K562 (cell line): ENCODE results near the gene KIAA1614. TPM values are rescaled to one million over a fixed set of nuclear protein-coding genes. Genes with fewer than 3 reads are reported as not detected.

Source experiments
- ATAC-seq: fragments of 200-7000 bp; cut with Tn5 transposase; 3 replicates; pipeline ENCODE4 v1.9.1; 2020; ENCODE audit warnings: moderate library complexity
- BruUV-seq: library from RNA; stranded (reverse); fragments of 400-500 nt; replicated peaks from 2 replicates; lab custom pipeline; 2021; lab: Mats Ljungman, UMichigan
- CTCF ChIA-PET: fragments of 300-600 bp; formaldehyde crosslinking; extraction: SDS; loops from one replicate; lab custom pipeline; 2021; ENCODE audit warnings: low intra/inter-chr PET ratio; lab: Yijun Ruan, JAX
- POLR2A ChIA-PET: fragments of 300-600, 350-650 bp; sonication (Branson Sonifier 250); formaldehyde crosslinking; extraction: SDS; loops from one replicate; lab custom pipeline; 2021; ENCODE audit warnings: antibody characterized with exemption, inconsistent platforms; lab: Yijun Ruan, JAX
- DNase-seq, 4 experiments: peaks; one replicate each; pipeline versions ENCODE4 v3.0.0 to v3.0.0-alpha.2; 2011 to 2018; ENCODE audit warnings: low spot score in 3 of 4, mixed read lengths in 3 of 4; ENCODE audit errors: extremely low read depth in 1 of 4
- FAIRE-seq: peaks from 2 replicates; lab custom pipeline; 2011; peaks lifted over from hg19 to GRCh38; lab: Jason Lieb, UNC
- H2AFZ ChIP-seq: 2 replicates; pipeline ENCODE4 v1.6.0; 2011; ENCODE audit warnings: low read depth, low read length, control low read depth, inconsistent platforms
- H3K27ac ChIP-seq: fragments of 200-600 bp; 3 replicates; pipeline ENCODE4 v1.8.0; 2011; ENCODE audit warnings: low read depth, mild to moderate bottlenecking, control low read depth, inconsistent platforms, low read length, moderate library complexity, mixed read lengths; ENCODE audit errors: extremely low read depth
- H3K27me3 ChIP-seq, 2 experiments: fragments of 300-600 bp in 1 of 2; 2 replicates in 1 of 2; 3 replicates in 1 of 2; pipeline versions ENCODE4 v1.6.0 to v1.8.0; 2011; ENCODE audit warnings: inconsistent platforms in 2 of 2, low read length in 2 of 2, mild to moderate bottlenecking in 1 of 2, mixed read lengths in 1 of 2, moderate library complexity in 1 of 2; ENCODE audit not compliant: control insufficient read depth in 2 of 2, insufficient read depth in 2 of 2
- H3K36me3 ChIP-seq: fragments of 300-600 bp; 3 replicates; pipeline ENCODE4 v1.8.0; 2011; ENCODE audit warnings: mild to moderate bottlenecking, low read length, inconsistent platforms; ENCODE audit not compliant: control insufficient read depth, insufficient read depth
- H3K4me1 ChIP-seq, 2 experiments: fragments of 200-600 bp in 1 of 2; replicated peaks in 1 of 2; 2 replicates in 1 of 2; 3 replicates in 1 of 2; pipeline versions ENCODE4 v1.5.1 to v1.8.0; 2011; ENCODE audit warnings: inconsistent platforms in 2 of 2, low read length in 2 of 2, mild to moderate bottlenecking in 1 of 2, mixed read lengths in 1 of 2, moderate library complexity in 1 of 2; ENCODE audit not compliant: control insufficient read depth in 2 of 2, insufficient read depth in 2 of 2
- H3K4me2 ChIP-seq: 2 replicates; pipeline ENCODE4 v1.6.1; 2011; ENCODE audit warnings: low read length, control low read depth, inconsistent platforms, mixed read lengths; ENCODE audit not compliant: insufficient read depth
- H3K4me3 ChIP-seq: fragments of 200-600 bp; sonication (generic), shearing (Covaris generic); 2 replicates; pipeline ENCODE4 v1.5.1; 2016; ENCODE audit warnings: control low read depth, inconsistent platforms
- H3K79me2 ChIP-seq: fragments of 200-600 bp; 3 replicates; pipeline ENCODE4 v1.8.0; 2011; ENCODE audit warnings: low read length, inconsistent platforms; ENCODE audit not compliant: control insufficient read depth, insufficient read depth
- H3K9ac ChIP-seq, 2 experiments: 2 replicates each; pipeline versions ENCODE4 v1.6.0 to v1.6.1; 2011; ENCODE audit warnings: low read depth in 2 of 2, low read length in 2 of 2, control low read depth in 1 of 2, inconsistent platforms in 1 of 2, mild to moderate bottlenecking in 1 of 2, mixed read lengths in 1 of 2; ENCODE audit not compliant: insufficient read depth in 1 of 2
- H3K9me1 ChIP-seq: one replicate; pipeline ENCODE4 v1.6.0; 2011; ENCODE audit warnings: inconsistent platforms, mild to moderate bottlenecking, low read length, moderate library complexity; ENCODE audit not compliant: control insufficient read depth, insufficient read depth
- H3K9me3 ChIP-seq: replicated peaks from 2 replicates; pipeline ENCODE4 v1.5.1; 2011; ENCODE audit warnings: low read depth, low read length, inconsistent platforms; ENCODE audit not compliant: control insufficient read depth, insufficient read depth
- H4K20me1 ChIP-seq: replicated peaks from 2 replicates; pipeline ENCODE4 v1.6.1; 2011; ENCODE audit warnings: low read length, inconsistent platforms, mixed read lengths; ENCODE audit not compliant: control insufficient read depth, insufficient read depth
- EZH2 ChIP-seq: IDR thresholded peaks from 2 replicates; pipeline ENCODE4 v1.6.1; 2012; ENCODE audit warnings: low read depth, mild to moderate bottlenecking, inconsistent platforms, low read length, borderline replicate concordance
- PYGO2 ChIP-seq: fragments of 450-650 bp; IDR thresholded peaks from 2 replicates; pipeline ENCODE4 v1.6.1; 2016; ENCODE audit warnings: mild to moderate bottlenecking, missing genetic modification characterization, moderate library complexity, missing compliant biosample characterization
- ZNF384 ChIP-seq: IDR thresholded peaks from 2 replicates; pipeline ENCODE4 v1.6.1; 2012; ENCODE audit warnings: low read depth, low read length, improper control_type of control experiment
- WGBS: fragments of 100-300 bp; shearing (Covaris generic); methylation state at CpG from one replicate; pipeline ENCODE4 v1.1.6; 2016; ENCODE audit warnings: low coverage, mixed read lengths; ENCODE audit not compliant: insufficient coverage; ENCODE audit errors: missing lambda C conversion rate; 5-methylcytosine and 5-hydroxymethylcytosine counted together
- in situ Hi-C: fragments of 300-500 bp; cut with MboI; formaldehyde crosslinking; loops from 4 replicates; pipeline ENCODE4 v1.15.0; 2018; ENCODE audit warnings: inconsistent platforms, mixed read lengths
- intact Hi-C: fragments of 100-400 bp; cut with micrococcal nuclease; formaldehyde crosslinking; loops from 2 replicates; pipeline ENCODE4 v1.14.2; 2022
- polyA plus RNA-seq, 8 experiments: library from polyadenylated mRNA; depleted of rRNA in 4 of 8; stranded (reverse) in 5 of 8; unstranded in 3 of 8; fragments of >200 nt; fragmentation: Nextera tagmentation in 2 of 8; fragmentation: Illumina TruSeq in 1 of 8; extraction: Ambion mirVana in 2 of 8; extraction: Trizol in 1 of 8; gene quantifications; 2 replicates each; pipeline versions ENCODE4 v1.2.1 to v1.2.3, GENCODE V29; 2011 to 2014; ENCODE audit warnings: inconsistent platforms in 1 of 8, missing spikeins in 1 of 8
- total RNA-seq, 7 experiments: library from RNA; depleted of rRNA in 6 of 7; stranded (reverse); fragments of >200 nt in 6 of 7; fragmentation: Illumina TruSeq in 2 of 7; extraction: Trizol in 2 of 7; gene quantifications; 2 replicates each; pipeline versions ENCODE4 v1.2.1 to v1.2.3, GENCODE V29; 2011 to 2021; ENCODE audit warnings: low replicate concordance in 1 of 7
- TF ChIP-seq, protein P1 (sequence below): fragments of 450-650 bp; formaldehyde crosslinking; IDR thresholded peaks from 2 replicates; pipeline ENCODE4 v1.4.0; 2020; ENCODE audit warnings: mild to moderate bottlenecking, moderate library complexity

KIAA1614 gene
- total and polyA plus RNA-seq, 9 of the 15 experiments (the other 6 are each of a cell fraction or from before 2014, with no cell fraction given), result 0.01 to 1.1 (median 0.15) TPM; not detected in 1

DNA sequence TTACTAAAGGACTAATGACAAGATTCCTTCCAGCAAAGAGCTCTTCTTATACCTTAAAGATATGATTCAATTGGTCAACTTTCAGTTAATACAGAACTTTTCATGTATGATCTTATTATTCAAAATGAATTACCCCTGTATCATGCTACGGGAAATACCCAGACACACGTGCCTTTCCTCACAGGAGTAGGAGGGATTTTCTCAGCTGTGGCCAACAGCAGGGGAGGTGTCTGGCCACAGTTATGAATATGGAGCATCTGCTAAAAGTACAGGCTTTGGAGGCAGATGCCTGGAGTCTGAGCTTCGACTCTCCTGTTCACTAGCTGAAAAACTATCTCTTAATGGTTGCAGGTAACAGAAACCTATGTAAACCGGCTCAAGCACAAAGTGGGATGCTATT is 53.6 kb downstream of the KIAA1614 start:
- CTCF ChIA-PET, result no interaction called here

More for the DNA sequence above, 53.6 kb downstream of the KIAA1614 start:
- 84% methylated on average over 4 of the region's 4 CpGs for WGBS
- intact Hi-C loops (no loop called here), in situ Hi-C loops (no loop called here)
- Histone ChIP-seq H3K9me3 (no peaks in the 10 kb centered on the region), H2AFZ (no peak overlapping the region), H4K20me1 (peaks cover 20% of the 10 kb centered on the region), H3K36me3 (peaks cover 15% of the 10 kb centered on the region; the same call in 2 of the 3 replicates), H3K4me3 (no peak overlapping the region), H3K27me3 (no peaks in the 10 kb centered on the region), H3K27ac (no peak overlapping the region), H3K9ac (no peak overlapping the region), H3K4me2 (no peak overlapping the region), H3K4me1 (peaks cover 3 to 9% of the 10 kb centered on the region in 2 experiments; a peak in 4 of 5 replicates), H3K9me1 (no peaks in the 10 kb centered on the region), H3K79me2 (no peaks in the 10 kb centered on the region)
- FAIRE-seq (no peak), DNase-seq (no peak), ATAC-seq (no peak)
- TF ChIP-seq, protein P1, sequence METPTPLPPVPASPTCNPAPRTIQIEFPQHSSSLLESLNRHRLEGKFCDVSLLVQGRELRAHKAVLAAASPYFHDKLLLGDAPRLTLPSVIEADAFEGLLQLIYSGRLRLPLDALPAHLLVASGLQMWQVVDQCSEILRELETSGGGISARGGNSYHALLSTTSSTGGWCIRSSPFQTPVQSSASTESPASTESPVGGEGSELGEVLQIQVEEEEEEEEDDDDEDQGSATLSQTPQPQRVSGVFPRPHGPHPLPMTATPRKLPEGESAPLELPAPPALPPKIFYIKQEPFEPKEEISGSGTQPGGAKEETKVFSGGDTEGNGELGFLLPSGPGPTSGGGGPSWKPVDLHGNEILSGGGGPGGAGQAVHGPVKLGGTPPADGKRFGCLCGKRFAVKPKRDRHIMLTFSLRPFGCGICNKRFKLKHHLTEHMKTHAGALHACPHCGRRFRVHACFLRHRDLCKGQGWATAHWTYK, result no peak
- TF ChIP-seq PYGO2 (tag) (no peak), ZNF384 (no peak), EZH2 (no peak)
- POLR2A ChIA-PET, result interaction anchor here (0.7 to 1.7 kb wide), 6 partner anchors 10 to 464 kb away, joined by 3 to 6 read pairs (median 4); partner anchors contain the start of gene ACBD6
- BruUV-seq, result no TSS peak
